Esophagus muscularis mucosa (tissue), 4 donors: ENCODE data around the gene TNFRSF1A.

Source experiments
- CTCF ChIP-seq, 3 experiments: fragments of 200-600 bp in 2 of 3; fragments of 450-650 bp in 1 of 3; sonication (generic) in 2 of 3; IDR thresholded peaks; one replicate each; pipeline ENCODE4 v1.5.1; 2017 to 2019; ENCODE audit warnings: antibody characterized with exemption in 3 of 3, mild to moderate bottlenecking in 2 of 3, moderate library complexity in 1 of 3
- EP300 ChIP-seq: sonication (generic); formaldehyde crosslinking; IDR thresholded peaks from one replicate; pipeline ENCODE4 v1.6.1; 2017; ENCODE audit warnings: antibody characterized with exemption
- POLR2A ChIP-seq: fragments of 450-650 bp; IDR thresholded peaks from one replicate; pipeline ENCODE4 v1.6.1; 2017; ENCODE audit warnings: antibody characterized with exemption, moderate library complexity, mild to moderate bottlenecking, low read depth
- POLR2AphosphoS5 ChIP-seq, 2 donors: sonication (generic); formaldehyde crosslinking; IDR thresholded peaks; one replicate each; pipeline ENCODE4 v1.6.1; 2017; ENCODE audit warnings: antibody characterized with exemption in 2 of 2

GRCh38 chr12:6360578-6361490 lies 19.0 kb upstream of the TNFRSF1A start:
- TF ChIP-seq CTCF (IDR thresholded peaks at IDR 0.05) (no peak), POLR2A (no peak), POLR2AphosphoS5 (IDR thresholded peaks at IDR 0.05) (no peak), EP300 (no peak)
